ENCODE data around the gene TBX10.

GRCh38 chr11:67609316-67609715, 30.2 kb downstream of the TBX10 start:
- TF ChIP-seq POLR2AphosphoS5 (IDR thresholded peaks at IDR 0.05) (no peak), CTCF (IDR thresholded peaks at IDR 0.05) (no peak), POLR2A (IDR thresholded peaks at IDR 0.05) (no peak), EP300 (IDR thresholded peaks at IDR 0.05) (no peak)
